PC-9 (cell line): Measurements from ENCODE around the gene KCNMB2.

Experiments used
- CTCF ChIP-seq: fragments of 200-600 bp; sonication (generic); conservative IDR thresholded peaks from 2 replicates; pipeline ENCODE4 v1.6.1; 2017; ENCODE audit warnings: mixed run types, antibody characterized with exemption, mild to moderate bottlenecking, moderate library complexity
- EZH2 ChIP-seq: fragments of 200-600 bp; sonication (generic); IDR thresholded peaks from 2 replicates; pipeline ENCODE4 v1.8.0; 2017; ENCODE audit warnings: antibody characterized with exemption, low read depth

- TF ChIP-seq EZH2 (no peak), CTCF (no peak)
Measured at GRCh38 chr3:178496911-178497310, 39.3 kb upstream of the KCNMB2 start.
